Stromal cell of bone marrow (primary cell): ENCODE data around the gene OR2A1.
"Not testable (repeated sequence)": the region's sequence is repeated elsewhere in the genome, so short reads cannot be mapped to it uniquely, and the experiment has no call there.

Source experiments
- DNase-seq: peaks from one replicate; pipeline ENCODE4 v3.0.0-alpha.2; 2012; ENCODE audit warnings: low read depth

Gene OR2A1

GRCh38 chr7:144311872-144312469, at the start of gene OR2A1:
Gene OR2A1, plus strand, starts transcription at chr7:144312419. Its CDS starts 5,706 bp downstream, at chr7:144318125.
- not testable (repeated sequence) for DNase-seq

- not testable (repeated sequence) for DNase-seq
Measured at GRCh38 chr7:144264692-144265091, 47.5 kb upstream of the OR2A1 start, which contains the start of gene OR2A7. Gene OR2A7, minus strand, starts transcription at chr7:144264792. Its CDS starts 5,164 bp downstream, at chr7:144259628.

GRCh38 chr7:144269188-144269587, 43.0 kb upstream of the OR2A1 start, which contains the start of gene CTAGE8:
Gene CTAGE8, minus strand, starts transcription at chr7:144269288. Its CDS starts 38 bp downstream, at chr7:144269250.
- DNase-seq: not testable (repeated sequence)

- not testable (repeated sequence) for DNase-seq
Measured at GRCh38 chr7:144275281-144275680, 36.9 kb upstream of the OR2A1 start.

GRCh38 chr7:144280010-144280409, 32.2 kb upstream of the OR2A1 start:
- DNase-seq: not testable (repeated sequence)

GRCh38 chr7:144281981-144282380, 30.2 kb upstream of the OR2A1 start:
- DNase-seq: not testable (repeated sequence)

- DNase-seq: not testable (repeated sequence)
Measured at GRCh38 chr7:144282490-144282889, 29.7 kb upstream of the OR2A1 start.

- DNase-seq: not testable (repeated sequence)
Measured at GRCh38 chr7:144283716-144284115, 28.5 kb upstream of the OR2A1 start.

GRCh38 chr7:144287171-144287784, 24.9 kb upstream of the OR2A1 start:
- DNase-seq: not testable (repeated sequence)

GRCh38 chr7:144291607-144292006, 20.6 kb upstream of the OR2A1 start:
- not testable (repeated sequence) for DNase-seq

GRCh38 chr7:144292384-144293161, 19.6 kb upstream of the OR2A1 start:
- not testable (repeated sequence) for DNase-seq

- not testable (repeated sequence) for DNase-seq
Measured at GRCh38 chr7:144293794-144294499, 18.3 kb upstream of the OR2A1 start.

- DNase-seq: not testable (repeated sequence)
Measured at GRCh38 chr7:144302578-144303303, 9.5 kb upstream of the OR2A1 start.

GRCh38 chr7:144303607-144304006, 8.6 kb upstream of the OR2A1 start:
- DNase-seq: not testable (repeated sequence)

GRCh38 chr7:144305156-144305555, 7.1 kb upstream of the OR2A1 start:
- DNase-seq: not testable (repeated sequence)

- DNase-seq: not testable (repeated sequence)
Measured at GRCh38 chr7:144309702-144310101, 2.5 kb upstream of the OR2A1 start.

GRCh38 chr7:144311218-144311617, 1.0 kb upstream of the OR2A1 start:
- DNase-seq: not testable (repeated sequence)

GRCh38 chr7:144317537-144317936, 5.3 kb downstream of the OR2A1 start:
- DNase-seq: not testable (repeated sequence)

- DNase-seq: not testable (repeated sequence)
Measured at GRCh38 chr7:144319547-144319946, 7.3 kb downstream of the OR2A1 start.

GRCh38 chr7:144321677-144322206, 9.5 kb downstream of the OR2A1 start:
- DNase-seq: not testable (repeated sequence)

- DNase-seq: not testable (repeated sequence)
Measured at GRCh38 chr7:144323359-144323758, 11.1 kb downstream of the OR2A1 start.
